HepG2 (cell line): ENCODE measurements around the gene NELFCD. TPM values are rescaled to one million over a fixed set of nuclear protein-coding genes. Genes with fewer than 3 reads are reported as not detected.

Source experiments
- CENPX ChIP-seq: sonication (generic); formaldehyde crosslinking; IDR thresholded peaks from 2 replicates; pipeline ENCODE4 v1.9.0; 2021; ENCODE audit warnings: mild to moderate bottlenecking, missing genetic modification reagents, moderate library complexity
- KMT2A ChIP-seq: sonication (generic); formaldehyde crosslinking; IDR thresholded peaks from 2 replicates; pipeline ENCODE4 v1.4.0; 2020; ENCODE audit warnings: missing genetic modification reagents
- POGK ChIP-seq: sonication (generic); formaldehyde crosslinking; conservative IDR thresholded peaks from 2 replicates; pipeline ENCODE4 v1.8.0; 2022; ENCODE audit warnings: mild to moderate bottlenecking, moderate library complexity, missing genetic modification reagents
- RBM39 ChIP-seq: fragments of 200-400 bp; formaldehyde crosslinking; IDR thresholded peaks from one replicate; pipeline ENCODE4 v1.6.1; 2018; ENCODE audit warnings: antibody characterized with exemption, mild to moderate bottlenecking, low read depth, low read length; ENCODE audit not compliant: poor library complexity, severe bottlenecking
- STAG1 ChIP-seq: sonication (generic); formaldehyde crosslinking; IDR thresholded peaks from 2 replicates; pipeline ENCODE4 v1.4.0; 2020; ENCODE audit warnings: missing genetic modification reagents
- ZFP36 ChIP-seq: fragments of 150-350 bp; IDR thresholded peaks from 2 replicates; pipeline ENCODE4 v1.6.1; 2018; ENCODE audit warnings: borderline replicate concordance, low read length, low read depth; ENCODE audit not compliant: partially characterized antibody
- ZNF329 ChIP-seq: sonication (generic); formaldehyde crosslinking; IDR thresholded peaks from 2 replicates; pipeline ENCODE4 v1.9.0; 2021; ENCODE audit warnings: low read depth, mild to moderate bottlenecking, missing genetic modification reagents
- ZNF512 ChIP-seq: sonication (generic); formaldehyde crosslinking; IDR thresholded peaks from 2 replicates; pipeline ENCODE4 v1.4.0; 2020; ENCODE audit warnings: mild to moderate bottlenecking, missing genetic modification reagents
- polyA plus RNA-seq, 8 experiments: library from polyadenylated mRNA; depleted of rRNA in 3 of 8; stranded (reverse) in 7 of 8; unstranded in 1 of 8; fragments of >200 nt; fragmentation: Illumina TruSeq in 4 of 8; extraction: Trizol in 4 of 8; gene quantifications; 2 replicates each; pipeline versions ENCODE4 v1.2.1 to v1.2.3, GENCODE V29; 2011 to 2016; ENCODE audit warnings: low read depth in 4 of 8, missing spikeins in 1 of 8, mixed read lengths in 1 of 8; ENCODE audit not compliant: insufficient read depth in 1 of 8
- total RNA-seq, 5 experiments: library from RNA; depleted of rRNA; stranded (reverse); fragments of >200 nt; fragmentation: Illumina TruSeq; extraction: Trizol; gene quantifications; 2 replicates each; pipeline ENCODE4 v1.2.3, GENCODE V29; 2016; ENCODE audit warnings: low read depth in 1 of 5

Gene NELFCD
- total and polyA plus RNA-seq, 2 of the 13 experiments (the other 11 are each of a cell fraction or from before 2014, with no cell fraction given), result 159 to 203 TPM

GRCh38 chr20:59010321-59010994 lies 29.4 kb downstream of the NELFCD start (continued):
- TF ChIP-seq POGK (CRISPR knock-in tag) (no peak), KMT2A (CRISPR knock-in tag) (no peak), ZNF329 (CRISPR knock-in tag) (no peak), ZFP36 (no peak), STAG1 (no peak), ZNF512 (no peak), CENPX (CRISPR knock-in tag) (no peak), RBM39 (no peak)
- TF ChIP-seq, all 625 proteins: peak for 56
